Liver (tissue), 9 donors: ENCODE measurements around the gene RPGRIP1L. TPM values are rescaled to one million over a fixed set of nuclear protein-coding genes. Genes with fewer than 3 reads are reported as not detected.

ENCODE experiments used
- DNase-seq: peaks from one replicate; pipeline ENCODE4 v3.0.0-alpha.2; 2017; ENCODE audit warnings: low spot score
- H3K27ac ChIP-seq, 2 donors: one replicate each; pipeline ENCODE4 v1.7.0; 2013; ENCODE audit warnings: inconsistent platforms in 2 of 2, low read length in 2 of 2, control low read depth in 1 of 2, low read depth in 1 of 2, mild to moderate bottlenecking in 1 of 2
- H3K27me3 ChIP-seq, 4 donors: one replicate each; pipeline versions ENCODE4 v1.6.1 to v1.7.0; 2013; ENCODE audit warnings: low read length in 3 of 4, inconsistent platforms in 1 of 4, mild to moderate bottlenecking in 1 of 4, moderate library complexity in 1 of 4; ENCODE audit not compliant: control insufficient read depth in 4 of 4, insufficient read depth in 4 of 4
- H3K36me3 ChIP-seq, 4 donors: one replicate each; pipeline versions ENCODE4 v1.6.1 to v1.7.0; 2013; ENCODE audit warnings: low read length in 3 of 4, mild to moderate bottlenecking in 3 of 4, low read depth in 1 of 4, moderate library complexity in 1 of 4; ENCODE audit not compliant: control insufficient read depth in 4 of 4, insufficient read depth in 3 of 4
- H3K4me1 ChIP-seq, 4 donors: one replicate each; pipeline versions ENCODE4 v1.6.1 to v1.7.0; 2013; ENCODE audit warnings: low read length in 3 of 4, mild to moderate bottlenecking in 3 of 4, moderate library complexity in 1 of 4; ENCODE audit not compliant: control insufficient read depth in 4 of 4, insufficient read depth in 4 of 4
- H3K4me3 ChIP-seq, 3 donors: one replicate each; pipeline versions ENCODE4 v1.6.1 to v1.7.0; 2013; ENCODE audit warnings: low read length in 3 of 3, control low read depth in 1 of 3, low read depth in 1 of 3, mild to moderate bottlenecking in 1 of 3
- H3K9ac ChIP-seq, 2 donors: one replicate each; pipeline ENCODE4 v1.7.0; 2013; ENCODE audit warnings: low read length in 2 of 2, mild to moderate bottlenecking in 2 of 2, moderate library complexity in 2 of 2, control low read depth in 1 of 2, low read depth in 1 of 2
- H3K9me3 ChIP-seq, 4 donors: one replicate each; pipeline versions ENCODE4 v1.6.1 to v1.7.0; 2013; ENCODE audit warnings: low read length in 3 of 4; ENCODE audit not compliant: control insufficient read depth in 4 of 4
- EGR1 ChIP-seq, 2 donors: IDR thresholded peaks; 2 replicates each; pipeline ENCODE4 v1.6.1; 2016 to 2018; ENCODE audit warnings: antibody characterized with exemption in 2 of 2, low read depth in 2 of 2
- FOXA1 ChIP-seq: IDR thresholded peaks from 2 replicates; pipeline ENCODE4 v1.6.1; 2016; ENCODE audit warnings: antibody characterized with exemption
- FOXA2 ChIP-seq: IDR thresholded peaks from 2 replicates; pipeline ENCODE4 v1.6.1; 2016; ENCODE audit warnings: antibody characterized with exemption
- GABPA ChIP-seq, 2 donors: IDR thresholded peaks in 1 of 2; conservative IDR thresholded peaks in 1 of 2; 2 replicates each; pipeline ENCODE4 v1.6.1; 2016; ENCODE audit warnings: antibody characterized with exemption in 2 of 2, mild to moderate bottlenecking in 1 of 2, moderate library complexity in 1 of 2
- HNF4A ChIP-seq, 2 donors: conservative IDR thresholded peaks; 2 replicates each; pipeline ENCODE4 v1.6.1; 2016; ENCODE audit warnings: antibody characterized with exemption in 2 of 2, mild to moderate bottlenecking in 2 of 2
- HNF4G ChIP-seq: IDR thresholded peaks from 2 replicates; pipeline ENCODE4 v1.6.1; 2016; ENCODE audit warnings: antibody characterized with exemption
- JUND ChIP-seq, 2 donors: IDR thresholded peaks; 2 replicates each; pipeline ENCODE4 v1.6.1; 2016; ENCODE audit warnings: antibody characterized with exemption in 2 of 2
- NR2F2 ChIP-seq: IDR thresholded peaks from 2 replicates; pipeline ENCODE4 v1.6.1; 2016; ENCODE audit warnings: antibody characterized with exemption
- RXRA ChIP-seq, 2 donors: IDR thresholded peaks; 2 replicates each; pipeline ENCODE4 v1.6.1; 2017 to 2018; ENCODE audit warnings: antibody characterized with exemption in 2 of 2, mild to moderate bottlenecking in 1 of 2
- SP1 ChIP-seq: IDR thresholded peaks from 2 replicates; pipeline ENCODE4 v1.6.1; 2018; ENCODE audit warnings: antibody characterized with exemption, mild to moderate bottlenecking
- TAF1 ChIP-seq: conservative IDR thresholded peaks from 2 replicates; pipeline ENCODE4 v1.6.1; 2016; ENCODE audit warnings: antibody characterized with exemption, mild to moderate bottlenecking
- YY1 ChIP-seq: IDR thresholded peaks from 2 replicates; pipeline ENCODE4 v1.6.1; 2016; ENCODE audit warnings: antibody characterized with exemption, mild to moderate bottlenecking
- whole genome bisulfite sequencing: extraction: QIAGEN DNeasy Blood & Tissue Kit; methylation state at CpG from one replicate; pipeline ENCODE4 v1.1.7; 2013; 5-methylcytosine and 5-hydroxymethylcytosine counted together
- polyA plus RNA-seq, 2 donors: library from polyadenylated mRNA; stranded (reverse) in 1 of 2; unstranded in 1 of 2; fragments of 200-250 nt in 1 of 2; fragments of >200 nt in 1 of 2; fragmentation: Nextera tagmentation in 1 of 2; extraction: Ambion mirVana in 1 of 2; gene quantifications; one replicate each; pipeline versions ENCODE4 v1.2.1 to v1.2.3, GENCODE V29; 2013 to 2015
- total RNA-seq, 2 donors: library from RNA; depleted of rRNA; stranded (reverse); fragments of >200 nt; gene quantifications; one replicate each; pipeline ENCODE4 v1.2.3, GENCODE V29; 2014
- TF ChIP-seq, protein P1 (sequence below): IDR thresholded peaks from 2 replicates; pipeline ENCODE4 v1.6.1; 2016; ENCODE audit warnings: antibody characterized with exemption
- TF ChIP-seq, protein P2 (sequence below): IDR thresholded peaks from 2 replicates; pipeline ENCODE4 v1.6.1; 2016; ENCODE audit warnings: antibody characterized with exemption
- TF ChIP-seq, protein P3 (sequence below): IDR thresholded peaks from 2 replicates; pipeline ENCODE4 v1.6.1; 2016; ENCODE audit warnings: antibody characterized with exemption
- TF ChIP-seq, protein P4 (sequence below): fragments of 150-350 bp; IDR thresholded peaks from 2 replicates; pipeline ENCODE4 v1.5.1; 2017; ENCODE audit warnings: improper control_type of control experiment, low read depth, low read length; ENCODE audit not compliant: missing input control
- TF ChIP-seq, protein P5 (sequence below): IDR thresholded peaks from 2 replicates; pipeline ENCODE4 v1.6.1; 2016; ENCODE audit warnings: antibody characterized with exemption, mild to moderate bottlenecking
- donor health status: healthy.
- donor health status: healthy.
- donor health status: healthy.
- donor health status: healthy.
- donor health status: healthy.

RPGRIP1L gene
- total and polyA plus RNA-seq, 4 donors: 0.46 to 1.4 (median 0.89) TPM

DNA sequence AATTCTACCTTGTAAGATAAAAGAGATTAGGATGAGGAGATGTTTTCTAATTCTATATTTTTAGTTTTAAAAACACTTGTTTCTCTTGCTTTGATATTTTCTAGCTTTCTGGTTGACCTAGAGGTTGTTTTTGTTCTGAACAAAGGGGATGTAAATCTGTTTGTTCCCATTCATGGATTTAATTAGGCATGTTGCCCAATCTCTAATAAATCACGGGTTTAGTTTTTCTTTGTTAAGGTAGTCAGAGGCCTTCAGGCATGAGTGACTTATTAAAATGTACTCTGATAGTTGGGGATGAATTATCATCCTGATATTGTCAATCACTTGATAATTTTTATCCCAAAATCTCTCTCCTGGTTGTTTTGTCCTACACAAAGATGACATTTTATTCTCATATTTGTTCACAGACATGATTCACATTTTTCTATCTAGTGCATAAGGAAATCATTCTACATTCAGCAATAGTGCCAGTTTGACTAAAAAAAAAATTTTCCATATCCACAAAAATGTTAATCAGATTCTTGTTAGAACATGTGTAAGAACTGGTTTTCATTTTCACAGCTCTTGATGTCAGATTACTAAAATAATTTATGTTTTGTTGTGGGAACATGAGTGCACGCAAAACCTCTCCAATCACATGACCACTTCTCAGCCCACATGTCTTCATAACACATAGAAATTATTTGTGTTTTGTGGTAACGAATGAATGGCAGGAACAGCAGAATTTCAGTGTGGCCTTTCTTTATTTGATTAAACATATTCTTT, 105.0 kb downstream of the RPGRIP1L start (continued):
- no peak for TF ChIP-seq JUND (IDR thresholded peaks at IDR 0.05)
- no peak for TF ChIP-seq RXRA (IDR thresholded peaks at IDR 0.05)
- TF ChIP-seq, protein P1, sequence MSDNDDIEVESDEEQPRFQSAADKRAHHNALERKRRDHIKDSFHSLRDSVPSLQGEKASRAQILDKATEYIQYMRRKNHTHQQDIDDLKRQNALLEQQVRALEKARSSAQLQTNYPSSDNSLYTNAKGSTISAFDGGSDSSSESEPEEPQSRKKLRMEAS: no peak
- TF ChIP-seq HNF4G: no peak
- no peak for TF ChIP-seq EGR1 (IDR thresholded peaks at IDR 0.05; ENCODE audit: low read depth in 2 of 2)
- TF ChIP-seq, protein P2, sequence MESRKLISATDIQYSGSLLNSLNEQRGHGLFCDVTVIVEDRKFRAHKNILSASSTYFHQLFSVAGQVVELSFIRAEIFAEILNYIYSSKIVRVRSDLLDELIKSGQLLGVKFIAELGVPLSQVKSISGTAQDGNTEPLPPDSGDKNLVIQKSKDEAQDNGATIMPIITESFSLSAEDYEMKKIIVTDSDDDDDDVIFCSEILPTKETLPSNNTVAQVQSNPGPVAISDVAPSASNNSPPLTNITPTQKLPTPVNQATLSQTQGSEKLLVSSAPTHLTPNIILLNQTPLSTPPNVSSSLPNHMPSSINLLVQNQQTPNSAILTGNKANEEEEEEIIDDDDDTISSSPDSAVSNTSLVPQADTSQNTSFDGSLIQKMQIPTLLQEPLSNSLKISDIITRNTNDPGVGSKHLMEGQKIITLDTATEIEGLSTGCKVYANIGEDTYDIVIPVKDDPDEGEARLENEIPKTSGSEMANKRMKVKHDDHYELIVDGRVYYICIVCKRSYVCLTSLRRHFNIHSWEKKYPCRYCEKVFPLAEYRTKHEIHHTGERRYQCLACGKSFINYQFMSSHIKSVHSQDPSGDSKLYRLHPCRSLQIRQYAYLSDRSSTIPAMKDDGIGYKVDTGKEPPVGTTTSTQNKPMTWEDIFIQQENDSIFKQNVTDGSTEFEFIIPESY: no peak
- no peak for TF ChIP-seq FOXA1
- no peak for TF ChIP-seq TAF1
- TF ChIP-seq HNF4A (conservative IDR thresholded peaks at IDR 0.05): no peak

DNA sequence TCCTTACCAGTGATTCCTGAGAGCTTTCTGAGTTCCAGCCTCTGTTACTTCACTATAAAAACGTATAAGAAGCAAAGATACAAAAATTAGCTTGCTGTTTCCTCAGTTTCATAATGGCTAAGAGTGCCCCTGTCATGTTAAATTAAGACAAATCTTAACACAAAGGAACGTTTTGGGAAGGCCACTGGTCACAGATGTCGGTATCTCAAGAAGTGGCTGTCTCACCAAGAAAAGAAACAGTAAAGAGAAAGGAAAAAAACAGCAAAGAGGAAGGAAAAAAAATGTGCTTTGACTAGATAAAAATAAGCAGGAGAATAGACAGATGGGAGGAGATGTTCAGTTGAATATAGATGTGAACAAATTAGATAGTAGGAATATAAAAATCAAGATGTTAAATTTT, 105.9 kb downstream of the RPGRIP1L start:
- no peak for DNase-seq

More for the DNA sequence above, 105.9 kb downstream of the RPGRIP1L start:
- Histone ChIP-seq H3K36me3 (no peaks in the 10 kb centered on the region), H3K27ac (no peak overlapping the region), H3K9me3 (no peaks in the 10 kb centered on the region), H3K4me1 (peaks cover 0 to 5% (median 3%) of the 10 kb centered on the region in 4 donors), H3K4me3 (no peak overlapping the region), H3K9ac (no peak overlapping the region), H3K27me3 (no peaks in the 10 kb centered on the region)
- no peak for TF ChIP-seq HNF4G
- TF ChIP-seq FOXA2: no peak
- no peak for TF ChIP-seq TAF1
- TF ChIP-seq SP1: no peak
- TF ChIP-seq NR2F2: no peak
- no peak for TF ChIP-seq HNF4A (conservative IDR thresholded peaks at IDR 0.05)
- TF ChIP-seq, protein P3, sequence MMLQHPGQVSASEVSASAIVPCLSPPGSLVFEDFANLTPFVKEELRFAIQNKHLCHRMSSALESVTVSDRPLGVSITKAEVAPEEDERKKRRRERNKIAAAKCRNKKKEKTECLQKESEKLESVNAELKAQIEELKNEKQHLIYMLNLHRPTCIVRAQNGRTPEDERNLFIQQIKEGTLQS: no peak
- TF ChIP-seq, protein P1: no peak
- TF ChIP-seq, protein P4, sequence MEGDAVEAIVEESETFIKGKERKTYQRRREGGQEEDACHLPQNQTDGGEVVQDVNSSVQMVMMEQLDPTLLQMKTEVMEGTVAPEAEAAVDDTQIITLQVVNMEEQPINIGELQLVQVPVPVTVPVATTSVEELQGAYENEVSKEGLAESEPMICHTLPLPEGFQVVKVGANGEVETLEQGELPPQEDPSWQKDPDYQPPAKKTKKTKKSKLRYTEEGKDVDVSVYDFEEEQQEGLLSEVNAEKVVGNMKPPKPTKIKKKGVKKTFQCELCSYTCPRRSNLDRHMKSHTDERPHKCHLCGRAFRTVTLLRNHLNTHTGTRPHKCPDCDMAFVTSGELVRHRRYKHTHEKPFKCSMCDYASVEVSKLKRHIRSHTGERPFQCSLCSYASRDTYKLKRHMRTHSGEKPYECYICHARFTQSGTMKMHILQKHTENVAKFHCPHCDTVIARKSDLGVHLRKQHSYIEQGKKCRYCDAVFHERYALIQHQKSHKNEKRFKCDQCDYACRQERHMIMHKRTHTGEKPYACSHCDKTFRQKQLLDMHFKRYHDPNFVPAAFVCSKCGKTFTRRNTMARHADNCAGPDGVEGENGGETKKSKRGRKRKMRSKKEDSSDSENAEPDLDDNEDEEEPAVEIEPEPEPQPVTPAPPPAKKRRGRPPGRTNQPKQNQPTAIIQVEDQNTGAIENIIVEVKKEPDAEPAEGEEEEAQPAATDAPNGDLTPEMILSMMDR: no peak
- no peak for TF ChIP-seq JUND (IDR thresholded peaks at IDR 0.05)
- TF ChIP-seq, protein P5, sequence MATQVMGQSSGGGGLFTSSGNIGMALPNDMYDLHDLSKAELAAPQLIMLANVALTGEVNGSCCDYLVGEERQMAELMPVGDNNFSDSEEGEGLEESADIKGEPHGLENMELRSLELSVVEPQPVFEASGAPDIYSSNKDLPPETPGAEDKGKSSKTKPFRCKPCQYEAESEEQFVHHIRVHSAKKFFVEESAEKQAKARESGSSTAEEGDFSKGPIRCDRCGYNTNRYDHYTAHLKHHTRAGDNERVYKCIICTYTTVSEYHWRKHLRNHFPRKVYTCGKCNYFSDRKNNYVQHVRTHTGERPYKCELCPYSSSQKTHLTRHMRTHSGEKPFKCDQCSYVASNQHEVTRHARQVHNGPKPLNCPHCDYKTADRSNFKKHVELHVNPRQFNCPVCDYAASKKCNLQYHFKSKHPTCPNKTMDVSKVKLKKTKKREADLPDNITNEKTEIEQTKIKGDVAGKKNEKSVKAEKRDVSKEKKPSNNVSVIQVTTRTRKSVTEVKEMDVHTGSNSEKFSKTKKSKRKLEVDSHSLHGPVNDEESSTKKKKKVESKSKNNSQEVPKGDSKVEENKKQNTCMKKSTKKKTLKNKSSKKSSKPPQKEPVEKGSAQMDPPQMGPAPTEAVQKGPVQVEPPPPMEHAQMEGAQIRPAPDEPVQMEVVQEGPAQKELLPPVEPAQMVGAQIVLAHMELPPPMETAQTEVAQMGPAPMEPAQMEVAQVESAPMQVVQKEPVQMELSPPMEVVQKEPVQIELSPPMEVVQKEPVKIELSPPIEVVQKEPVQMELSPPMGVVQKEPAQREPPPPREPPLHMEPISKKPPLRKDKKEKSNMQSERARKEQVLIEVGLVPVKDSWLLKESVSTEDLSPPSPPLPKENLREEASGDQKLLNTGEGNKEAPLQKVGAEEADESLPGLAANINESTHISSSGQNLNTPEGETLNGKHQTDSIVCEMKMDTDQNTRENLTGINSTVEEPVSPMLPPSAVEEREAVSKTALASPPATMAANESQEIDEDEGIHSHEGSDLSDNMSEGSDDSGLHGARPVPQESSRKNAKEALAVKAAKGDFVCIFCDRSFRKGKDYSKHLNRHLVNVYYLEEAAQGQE: no peak
- TF ChIP-seq RXRA (IDR thresholded peaks at IDR 0.05): no peak
- TF ChIP-seq YY1: no peak
- TF ChIP-seq, protein P2: no peak
- no peak for TF ChIP-seq GABPA (IDR thresholded peaks at IDR 0.05 in 1 of 2, conservative IDR thresholded peaks at IDR 0.05 in 1 of 2)
- no peak for TF ChIP-seq EGR1 (IDR thresholded peaks at IDR 0.05; ENCODE audit: low read depth in 2 of 2)
- 52% methylated on average over 3 of the region's 3 CpGs for WGBS
